Neural cell (in vitro differentiated cells): Measurements from ENCODE around the gene GOLGA8N.
"Not testable (repeated sequence)": the region's sequence is repeated elsewhere in the genome, so short reads cannot be mapped to it uniquely, and the experiment has no call there.

Experiments
- EP300 ChIP-seq: fragments of 450-650 bp; conservative IDR thresholded peaks from 2 replicates; pipeline ENCODE4 v1.6.1; 2014; ENCODE audit warnings: antibody characterized with exemption, mild to moderate bottlenecking, moderate library complexity; ENCODE audit not compliant: poor library complexity, severe bottlenecking
- EZH2 ChIP-seq: fragments of 200-600, 300-800 bp; shearing (Covaris generic), sonication (generic); IDR thresholded peaks from 2 replicates; pipeline ENCODE4 v1.6.1; 2014; ENCODE audit warnings: antibody characterized with exemption, low read length, borderline replicate concordance, mild to moderate bottlenecking; ENCODE audit not compliant: insufficient read depth, poor library complexity, severe bottlenecking
- POLR2AphosphoS5 ChIP-seq: IDR thresholded peaks from 2 replicates; pipeline ENCODE4 v1.6.1; 2012
- RAD21 ChIP-seq: fragments of 450-650 bp; conservative IDR thresholded peaks from 2 replicates; pipeline ENCODE4 v1.6.1; 2014; ENCODE audit warnings: antibody characterized with exemption, mild to moderate bottlenecking, moderate library complexity
- SMC3 ChIP-seq: fragments of 450-650 bp; conservative IDR thresholded peaks from 2 replicates; pipeline ENCODE4 v1.6.1; 2014; ENCODE audit warnings: antibody characterized with exemption, mild to moderate bottlenecking, moderate library complexity; ENCODE audit not compliant: poor library complexity
- TAF1 ChIP-seq: IDR thresholded peaks from 2 replicates; pipeline ENCODE4 v1.6.1; 2012; ENCODE audit warnings: low read depth
- TF ChIP-seq, protein P1 (sequence below): fragments of 450-650 bp; IDR thresholded peaks from 2 replicates; pipeline ENCODE4 v1.5.1; 2014; ENCODE audit warnings: antibody characterized with exemption, mild to moderate bottlenecking, moderate library complexity; ENCODE audit not compliant: poor library complexity, severe bottlenecking
- TF ChIP-seq, protein P2 (sequence below): IDR thresholded peaks from 2 replicates; pipeline ENCODE4 v1.6.1; 2012; ENCODE audit warnings: borderline replicate concordance

DNA sequence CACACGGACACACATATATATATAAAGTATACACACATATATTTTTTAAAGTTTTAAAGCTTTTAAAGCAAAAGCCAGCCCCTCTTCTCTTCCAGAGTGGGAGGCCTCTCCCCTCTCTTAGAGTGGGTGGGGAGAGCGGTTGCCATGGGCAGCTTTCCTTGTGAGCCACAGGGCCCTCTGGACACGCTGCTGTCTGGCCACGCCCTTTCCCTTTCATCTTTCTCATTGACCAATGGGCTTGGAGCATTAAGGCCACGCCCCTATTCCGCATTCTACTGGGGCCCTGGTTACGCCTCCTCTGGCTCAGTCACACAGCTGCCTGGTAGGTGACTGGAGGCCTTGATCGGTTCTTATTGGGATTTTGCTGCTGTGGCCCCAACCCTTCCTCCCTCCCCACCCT, at the start of gene GOLGA8N:
- TF ChIP-seq POLR2AphosphoS5, EP300, RAD21, EZH2, TAF1, SMC3: not testable (repeated sequence)
- TF ChIP-seq, protein P1, sequence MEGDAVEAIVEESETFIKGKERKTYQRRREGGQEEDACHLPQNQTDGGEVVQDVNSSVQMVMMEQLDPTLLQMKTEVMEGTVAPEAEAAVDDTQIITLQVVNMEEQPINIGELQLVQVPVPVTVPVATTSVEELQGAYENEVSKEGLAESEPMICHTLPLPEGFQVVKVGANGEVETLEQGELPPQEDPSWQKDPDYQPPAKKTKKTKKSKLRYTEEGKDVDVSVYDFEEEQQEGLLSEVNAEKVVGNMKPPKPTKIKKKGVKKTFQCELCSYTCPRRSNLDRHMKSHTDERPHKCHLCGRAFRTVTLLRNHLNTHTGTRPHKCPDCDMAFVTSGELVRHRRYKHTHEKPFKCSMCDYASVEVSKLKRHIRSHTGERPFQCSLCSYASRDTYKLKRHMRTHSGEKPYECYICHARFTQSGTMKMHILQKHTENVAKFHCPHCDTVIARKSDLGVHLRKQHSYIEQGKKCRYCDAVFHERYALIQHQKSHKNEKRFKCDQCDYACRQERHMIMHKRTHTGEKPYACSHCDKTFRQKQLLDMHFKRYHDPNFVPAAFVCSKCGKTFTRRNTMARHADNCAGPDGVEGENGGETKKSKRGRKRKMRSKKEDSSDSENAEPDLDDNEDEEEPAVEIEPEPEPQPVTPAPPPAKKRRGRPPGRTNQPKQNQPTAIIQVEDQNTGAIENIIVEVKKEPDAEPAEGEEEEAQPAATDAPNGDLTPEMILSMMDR: not testable (repeated sequence)
- TF ChIP-seq, protein P2, sequence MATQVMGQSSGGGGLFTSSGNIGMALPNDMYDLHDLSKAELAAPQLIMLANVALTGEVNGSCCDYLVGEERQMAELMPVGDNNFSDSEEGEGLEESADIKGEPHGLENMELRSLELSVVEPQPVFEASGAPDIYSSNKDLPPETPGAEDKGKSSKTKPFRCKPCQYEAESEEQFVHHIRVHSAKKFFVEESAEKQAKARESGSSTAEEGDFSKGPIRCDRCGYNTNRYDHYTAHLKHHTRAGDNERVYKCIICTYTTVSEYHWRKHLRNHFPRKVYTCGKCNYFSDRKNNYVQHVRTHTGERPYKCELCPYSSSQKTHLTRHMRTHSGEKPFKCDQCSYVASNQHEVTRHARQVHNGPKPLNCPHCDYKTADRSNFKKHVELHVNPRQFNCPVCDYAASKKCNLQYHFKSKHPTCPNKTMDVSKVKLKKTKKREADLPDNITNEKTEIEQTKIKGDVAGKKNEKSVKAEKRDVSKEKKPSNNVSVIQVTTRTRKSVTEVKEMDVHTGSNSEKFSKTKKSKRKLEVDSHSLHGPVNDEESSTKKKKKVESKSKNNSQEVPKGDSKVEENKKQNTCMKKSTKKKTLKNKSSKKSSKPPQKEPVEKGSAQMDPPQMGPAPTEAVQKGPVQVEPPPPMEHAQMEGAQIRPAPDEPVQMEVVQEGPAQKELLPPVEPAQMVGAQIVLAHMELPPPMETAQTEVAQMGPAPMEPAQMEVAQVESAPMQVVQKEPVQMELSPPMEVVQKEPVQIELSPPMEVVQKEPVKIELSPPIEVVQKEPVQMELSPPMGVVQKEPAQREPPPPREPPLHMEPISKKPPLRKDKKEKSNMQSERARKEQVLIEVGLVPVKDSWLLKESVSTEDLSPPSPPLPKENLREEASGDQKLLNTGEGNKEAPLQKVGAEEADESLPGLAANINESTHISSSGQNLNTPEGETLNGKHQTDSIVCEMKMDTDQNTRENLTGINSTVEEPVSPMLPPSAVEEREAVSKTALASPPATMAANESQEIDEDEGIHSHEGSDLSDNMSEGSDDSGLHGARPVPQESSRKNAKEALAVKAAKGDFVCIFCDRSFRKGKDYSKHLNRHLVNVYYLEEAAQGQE: not testable (repeated sequence)
